ENCODE results near the gene KRTAP27-1. TPM values are rescaled to one million over a fixed set of nuclear protein-coding genes. Genes with fewer than 3 reads are reported as not detected.

Gene KRTAP27-1
- total and polyA plus RNA-seq, 2 of the 8 experiments (the other 6 are each of a cell fraction or from before 2014, with no cell fraction given) = not detected

Small RNA genes within 50 kb of the gene (microRNA-seq; reads per million reads assigned to microRNA genes)
- 0 reads per million in 2 experiments for gene MIR4327 (ENCODE audit: borderline microRNAs expressed in 2 of 2, borderline number of aligned reads in 2 of 2, borderline replicate concordance in 1 of 2)

Small RNA genes within 50 kb of the gene (small RNA-seq; reads per million reads assigned to genes)
- gene KRTAP23-1 (ENCODE audit: insufficient read depth) (not detected), gene MIR4327 (ENCODE audit: insufficient read depth) (not detected)

Other genes with a start within 250 kb of the KRTAP27-1 start
- gene CLDN17, start 170.9 kb downstream of the KRTAP27-1 start, total RNA-seq (2021; fragmentation: NEBNext Ultra II Directional; extraction: Animal tissue kit (Norgen Biotek cat#: 25700)) = not detected in 2 replicates
- not detected in 2 replicates for gene CLDN17, start 170.9 kb downstream of the KRTAP27-1 start, polyA plus RNA-seq (2011; rRNA removed)
- gene CLDN8, start 121.6 kb downstream of the KRTAP27-1 start, total RNA-seq (2021; fragmentation: NEBNext Ultra II Directional; extraction: Animal tissue kit (Norgen Biotek cat#: 25700)) = not detected in 2 replicates
- gene CLDN8, start 121.6 kb downstream of the KRTAP27-1 start, polyA plus RNA-seq (2011; rRNA removed) = not detected in 2 replicates
- gene KRTAP24-1, start 54.7 kb downstream of the KRTAP27-1 start, total RNA-seq (2021; fragmentation: NEBNext Ultra II Directional; extraction: Animal tissue kit (Norgen Biotek cat#: 25700)) = not detected in 2 replicates
- gene KRTAP24-1, start 54.7 kb downstream of the KRTAP27-1 start, polyA plus RNA-seq (2011; rRNA removed) = not detected in 2 replicates
- gene KRTAP25-1, start 48.2 kb downstream of the KRTAP27-1 start, total RNA-seq (2021; fragmentation: NEBNext Ultra II Directional; extraction: Animal tissue kit (Norgen Biotek cat#: 25700)) = not detected in 2 replicates
- not detected in 2 replicates for gene KRTAP25-1, start 48.2 kb downstream of the KRTAP27-1 start, polyA plus RNA-seq (2011; rRNA removed)
- gene KRTAP26-1, start 17.4 kb downstream of the KRTAP27-1 start, total RNA-seq (2021; fragmentation: NEBNext Ultra II Directional; extraction: Animal tissue kit (Norgen Biotek cat#: 25700)) = not detected in 2 replicates
- gene KRTAP26-1, start 17.4 kb downstream of the KRTAP27-1 start, polyA plus RNA-seq (2011; rRNA removed) = not detected in 2 replicates
- gene KRTAP23-1, start 10.9 kb upstream of the KRTAP27-1 start, total RNA-seq (2021; fragmentation: NEBNext Ultra II Directional; extraction: Animal tissue kit (Norgen Biotek cat#: 25700)) = not detected in 2 replicates
- not detected in 2 replicates for gene KRTAP23-1, start 10.9 kb upstream of the KRTAP27-1 start, polyA plus RNA-seq (2011; rRNA removed)
- gene KRTAP13-2, start 34.6 kb upstream of the KRTAP27-1 start, total RNA-seq (2021; fragmentation: NEBNext Ultra II Directional; extraction: Animal tissue kit (Norgen Biotek cat#: 25700)) = not detected in 2 replicates
- not detected in 2 replicates for gene KRTAP13-2, start 34.6 kb upstream of the KRTAP27-1 start, polyA plus RNA-seq (2011; rRNA removed)
- gene KRTAP13-1, start 58.3 kb upstream of the KRTAP27-1 start, total RNA-seq (2021; fragmentation: NEBNext Ultra II Directional; extraction: Animal tissue kit (Norgen Biotek cat#: 25700)) = not detected in 2 replicates
- gene KRTAP13-1, start 58.3 kb upstream of the KRTAP27-1 start, polyA plus RNA-seq (2011; rRNA removed) = not detected in 2 replicates
- gene KRTAP13-3, start 88.2 kb upstream of the KRTAP27-1 start, total RNA-seq (2021; fragmentation: NEBNext Ultra II Directional; extraction: Animal tissue kit (Norgen Biotek cat#: 25700)) = not detected in 2 replicates
- not detected in 2 replicates for gene KRTAP13-3, start 88.2 kb upstream of the KRTAP27-1 start, polyA plus RNA-seq (2011; rRNA removed)
- 0.42 TPM in 1 of 2 replicates, not detected in the other for gene KRTAP13-4, start 92.5 kb upstream of the KRTAP27-1 start, total RNA-seq (2021; fragmentation: NEBNext Ultra II Directional; extraction: Animal tissue kit (Norgen Biotek cat#: 25700))
- 0.64 and 1.2 TPM in 2 replicates for gene KRTAP13-4, start 92.5 kb upstream of the KRTAP27-1 start, polyA plus RNA-seq (2011; rRNA removed)
- not detected in 2 replicates for gene KRTAP15-1, start 102.6 kb upstream of the KRTAP27-1 start, total RNA-seq (2021; fragmentation: NEBNext Ultra II Directional; extraction: Animal tissue kit (Norgen Biotek cat#: 25700))
- gene KRTAP15-1, start 102.6 kb upstream of the KRTAP27-1 start, polyA plus RNA-seq (2011; rRNA removed) = not detected in 2 replicates
- gene KRTAP19-1, start 142.7 kb upstream of the KRTAP27-1 start, total RNA-seq (2021; fragmentation: NEBNext Ultra II Directional; extraction: Animal tissue kit (Norgen Biotek cat#: 25700)) = not detected in 2 replicates
- not detected in 2 replicates for gene KRTAP19-1, start 142.7 kb upstream of the KRTAP27-1 start, polyA plus RNA-seq (2011; rRNA removed)
- gene KRTAP19-2, start 149.7 kb upstream of the KRTAP27-1 start, total RNA-seq (2021; fragmentation: NEBNext Ultra II Directional; extraction: Animal tissue kit (Norgen Biotek cat#: 25700)) = not detected in 2 replicates
- not detected in 2 replicates for gene KRTAP19-2, start 149.7 kb upstream of the KRTAP27-1 start, polyA plus RNA-seq (2011; rRNA removed)
- not detected in 2 replicates for gene KRTAP19-3, start 154.3 kb upstream of the KRTAP27-1 start, total RNA-seq (2021; fragmentation: NEBNext Ultra II Directional; extraction: Animal tissue kit (Norgen Biotek cat#: 25700))
- gene KRTAP19-3, start 154.3 kb upstream of the KRTAP27-1 start, polyA plus RNA-seq (2011; rRNA removed) = not detected in 2 replicates
- gene KRTAP19-4, start 159.5 kb upstream of the KRTAP27-1 start, total RNA-seq (2021; fragmentation: NEBNext Ultra II Directional; extraction: Animal tissue kit (Norgen Biotek cat#: 25700)) = not detected in 2 replicates
- gene KRTAP19-4, start 159.5 kb upstream of the KRTAP27-1 start, polyA plus RNA-seq (2011; rRNA removed) = not detected in 2 replicates
- not detected in 2 replicates for gene KRTAP19-5, start 164.4 kb upstream of the KRTAP27-1 start, total RNA-seq (2021; fragmentation: NEBNext Ultra II Directional; extraction: Animal tissue kit (Norgen Biotek cat#: 25700))
- gene KRTAP19-5, start 164.4 kb upstream of the KRTAP27-1 start, polyA plus RNA-seq (2011; rRNA removed) = not detected in 2 replicates
- gene KRTAP19-6, start 204.2 kb upstream of the KRTAP27-1 start, total RNA-seq (2021; fragmentation: NEBNext Ultra II Directional; extraction: Animal tissue kit (Norgen Biotek cat#: 25700)) = not detected in 2 replicates
- gene KRTAP19-6, start 204.2 kb upstream of the KRTAP27-1 start, polyA plus RNA-seq (2011; rRNA removed) = not detected in 2 replicates
- gene KRTAP19-7, start 223.6 kb upstream of the KRTAP27-1 start, total RNA-seq (2021; fragmentation: NEBNext Ultra II Directional; extraction: Animal tissue kit (Norgen Biotek cat#: 25700)) = not detected in 2 replicates
- not detected in 2 replicates for gene KRTAP19-7, start 223.6 kb upstream of the KRTAP27-1 start, polyA plus RNA-seq (2011; rRNA removed)

Data from H1 (cell line).